HepG2 (cell line): ENCODE data around the gene HK2. TPM values are rescaled to one million over a fixed set of nuclear protein-coding genes. Genes with fewer than 3 reads are reported as not detected.

ENCODE experiments used
- ADNP ChIP-seq: sonication (generic); formaldehyde crosslinking; IDR thresholded peaks from 2 replicates; pipeline ENCODE4 v1.4.0; 2020; ENCODE audit warnings: missing genetic modification reagents
- HIVEP1 ChIP-seq: sonication (generic); formaldehyde crosslinking; IDR thresholded peaks from 2 replicates; pipeline ENCODE4 v1.4.0; 2020; ENCODE audit warnings: mild to moderate bottlenecking, missing genetic modification reagents
- MEIS1 ChIP-seq: sonication (generic); formaldehyde crosslinking; IDR thresholded peaks from 2 replicates; pipeline ENCODE4 v1.9.0; 2021; ENCODE audit warnings: mild to moderate bottlenecking, missing genetic modification reagents, moderate library complexity, borderline replicate concordance
- NBN ChIP-seq: fragments of 450-650 bp; conservative IDR thresholded peaks from 2 replicates; pipeline ENCODE4 v1.6.1; 2017
- RAD21 ChIP-seq: fragments of 450-650 bp; formaldehyde crosslinking; IDR thresholded peaks from 2 replicates; pipeline ENCODE4 v1.5.0; 2020; ENCODE audit warnings: mild to moderate bottlenecking
- RFX3 ChIP-seq: IDR thresholded peaks from 2 replicates; pipeline ENCODE4 v1.6.1; 2016; ENCODE audit warnings: missing biosample characterization, missing genetic modification reagents
- SUZ12 ChIP-seq: fragments of 150-350 bp; IDR thresholded peaks from 2 replicates; pipeline ENCODE4 v1.6.1; 2014; ENCODE audit warnings: low read depth, low read length
- TMF1 ChIP-seq: sonication (generic); formaldehyde crosslinking; IDR thresholded peaks from 2 replicates; pipeline ENCODE4 v1.8.1; 2022; ENCODE audit warnings: low read depth, missing genetic modification reagents
- ZFX ChIP-seq: sonication (generic); formaldehyde crosslinking; IDR thresholded peaks from 2 replicates; pipeline ENCODE4 v1.4.0; 2020; ENCODE audit warnings: mild to moderate bottlenecking, low read depth, missing genetic modification reagents, moderate library complexity
- ZMYM4 ChIP-seq: sonication (generic); formaldehyde crosslinking; IDR thresholded peaks from 2 replicates; pipeline ENCODE4 v1.8.1; 2023; ENCODE audit warnings: mild to moderate bottlenecking, missing genetic modification reagents
- ZNF282 ChIP-seq: fragments of 450-650 bp; IDR thresholded peaks from 2 replicates; pipeline ENCODE4 v1.6.1; 2018; ENCODE audit not compliant: partially characterized antibody
- ZNF430 ChIP-seq: sonication (generic); formaldehyde crosslinking; IDR thresholded peaks from 2 replicates; pipeline ENCODE4 v1.9.0; 2021; ENCODE audit warnings: mild to moderate bottlenecking, missing genetic modification reagents
- ZNF432 ChIP-seq: sonication (generic); formaldehyde crosslinking; IDR thresholded peaks from 2 replicates; pipeline ENCODE4 v1.5.0; 2020; ENCODE audit warnings: missing genetic modification reagents, mild to moderate bottlenecking, borderline replicate concordance
- ZNF713 ChIP-seq: sonication (generic); formaldehyde crosslinking; IDR thresholded peaks from 2 replicates; pipeline ENCODE4 v1.4.0; 2020; ENCODE audit warnings: mild to moderate bottlenecking, missing genetic modification reagents
- ZNF773 ChIP-seq: sonication (generic); formaldehyde crosslinking; IDR thresholded peaks from 2 replicates; pipeline ENCODE4 v1.4.0; 2020; ENCODE audit warnings: missing genetic modification reagents, borderline replicate concordance
- ZNF777 ChIP-seq: sonication (generic); formaldehyde crosslinking; IDR thresholded peaks from 2 replicates; pipeline ENCODE4 v1.4.0; 2020; ENCODE audit warnings: missing genetic modification reagents
- polyA plus RNA-seq, 8 experiments: library from polyadenylated mRNA; depleted of rRNA in 3 of 8; stranded (reverse) in 7 of 8; unstranded in 1 of 8; fragments of >200 nt; fragmentation: Illumina TruSeq in 4 of 8; extraction: Trizol in 4 of 8; gene quantifications; 2 replicates each; pipeline versions ENCODE4 v1.2.1 to v1.2.3, GENCODE V29; 2011 to 2016; ENCODE audit warnings: low read depth in 4 of 8, missing spikeins in 1 of 8, mixed read lengths in 1 of 8; ENCODE audit not compliant: insufficient read depth in 1 of 8
- total RNA-seq, 5 experiments: library from RNA; depleted of rRNA; stranded (reverse); fragments of >200 nt; fragmentation: Illumina TruSeq; extraction: Trizol; gene quantifications; 2 replicates each; pipeline ENCODE4 v1.2.3, GENCODE V29; 2016; ENCODE audit warnings: low read depth in 1 of 5
- TF ChIP-seq, protein P1 (sequence below): sonication (generic); formaldehyde crosslinking; IDR thresholded peaks from 2 replicates; pipeline ENCODE4 v1.5.0; 2020; ENCODE audit warnings: mild to moderate bottlenecking, missing genetic modification reagents, borderline replicate concordance
- TF ChIP-seq, protein P2 (sequence below): sonication (generic); formaldehyde crosslinking; IDR thresholded peaks from 2 replicates; pipeline ENCODE4 v1.4.0; 2020; ENCODE audit warnings: mild to moderate bottlenecking, low read depth, missing genetic modification reagents
- TF ChIP-seq, protein P3 (sequence below): IDR thresholded peaks from 2 replicates; pipeline ENCODE4 v1.6.1; 2016; ENCODE audit warnings: control low read depth
- TF ChIP-seq, protein P4 (sequence below): fragments of 450-650 bp; IDR thresholded peaks from 2 replicates; pipeline ENCODE4 v1.6.1; 2016

The HK2 gene
- total and polyA plus RNA-seq, 2 of the 13 experiments (the other 11 are each of a cell fraction or from before 2014, with no cell fraction given) = 13.2 to 101 TPM

DNA sequence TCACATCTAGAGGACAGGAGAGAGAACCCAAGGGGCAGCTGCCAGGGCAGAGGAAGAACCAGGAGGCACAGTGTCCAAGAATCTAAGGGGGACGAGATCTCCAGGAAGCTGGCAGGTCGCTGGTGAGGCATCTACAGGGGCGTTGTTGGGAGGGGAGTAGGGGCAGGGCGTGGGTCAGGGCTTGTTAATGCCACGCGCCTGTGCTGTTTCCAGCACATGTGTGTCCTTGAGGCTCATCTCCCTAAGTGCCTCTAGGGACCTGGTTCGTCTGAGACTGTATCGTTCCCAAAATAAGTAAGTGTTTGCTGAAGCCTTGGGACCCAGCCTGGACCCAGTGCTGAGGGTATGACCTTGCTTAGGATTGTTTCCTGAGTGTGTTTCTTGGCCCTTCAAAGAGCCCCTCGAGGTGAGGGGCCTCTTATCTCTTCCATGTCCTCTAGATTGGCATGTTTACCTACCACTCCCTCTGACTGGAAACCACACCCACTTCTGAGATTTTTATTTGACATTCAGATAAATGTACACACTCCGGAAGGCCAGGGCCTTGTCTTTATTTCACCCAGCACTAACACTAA is 22.2 kb downstream of the HK2 start (continued):
- TF ChIP-seq, protein P1, sequence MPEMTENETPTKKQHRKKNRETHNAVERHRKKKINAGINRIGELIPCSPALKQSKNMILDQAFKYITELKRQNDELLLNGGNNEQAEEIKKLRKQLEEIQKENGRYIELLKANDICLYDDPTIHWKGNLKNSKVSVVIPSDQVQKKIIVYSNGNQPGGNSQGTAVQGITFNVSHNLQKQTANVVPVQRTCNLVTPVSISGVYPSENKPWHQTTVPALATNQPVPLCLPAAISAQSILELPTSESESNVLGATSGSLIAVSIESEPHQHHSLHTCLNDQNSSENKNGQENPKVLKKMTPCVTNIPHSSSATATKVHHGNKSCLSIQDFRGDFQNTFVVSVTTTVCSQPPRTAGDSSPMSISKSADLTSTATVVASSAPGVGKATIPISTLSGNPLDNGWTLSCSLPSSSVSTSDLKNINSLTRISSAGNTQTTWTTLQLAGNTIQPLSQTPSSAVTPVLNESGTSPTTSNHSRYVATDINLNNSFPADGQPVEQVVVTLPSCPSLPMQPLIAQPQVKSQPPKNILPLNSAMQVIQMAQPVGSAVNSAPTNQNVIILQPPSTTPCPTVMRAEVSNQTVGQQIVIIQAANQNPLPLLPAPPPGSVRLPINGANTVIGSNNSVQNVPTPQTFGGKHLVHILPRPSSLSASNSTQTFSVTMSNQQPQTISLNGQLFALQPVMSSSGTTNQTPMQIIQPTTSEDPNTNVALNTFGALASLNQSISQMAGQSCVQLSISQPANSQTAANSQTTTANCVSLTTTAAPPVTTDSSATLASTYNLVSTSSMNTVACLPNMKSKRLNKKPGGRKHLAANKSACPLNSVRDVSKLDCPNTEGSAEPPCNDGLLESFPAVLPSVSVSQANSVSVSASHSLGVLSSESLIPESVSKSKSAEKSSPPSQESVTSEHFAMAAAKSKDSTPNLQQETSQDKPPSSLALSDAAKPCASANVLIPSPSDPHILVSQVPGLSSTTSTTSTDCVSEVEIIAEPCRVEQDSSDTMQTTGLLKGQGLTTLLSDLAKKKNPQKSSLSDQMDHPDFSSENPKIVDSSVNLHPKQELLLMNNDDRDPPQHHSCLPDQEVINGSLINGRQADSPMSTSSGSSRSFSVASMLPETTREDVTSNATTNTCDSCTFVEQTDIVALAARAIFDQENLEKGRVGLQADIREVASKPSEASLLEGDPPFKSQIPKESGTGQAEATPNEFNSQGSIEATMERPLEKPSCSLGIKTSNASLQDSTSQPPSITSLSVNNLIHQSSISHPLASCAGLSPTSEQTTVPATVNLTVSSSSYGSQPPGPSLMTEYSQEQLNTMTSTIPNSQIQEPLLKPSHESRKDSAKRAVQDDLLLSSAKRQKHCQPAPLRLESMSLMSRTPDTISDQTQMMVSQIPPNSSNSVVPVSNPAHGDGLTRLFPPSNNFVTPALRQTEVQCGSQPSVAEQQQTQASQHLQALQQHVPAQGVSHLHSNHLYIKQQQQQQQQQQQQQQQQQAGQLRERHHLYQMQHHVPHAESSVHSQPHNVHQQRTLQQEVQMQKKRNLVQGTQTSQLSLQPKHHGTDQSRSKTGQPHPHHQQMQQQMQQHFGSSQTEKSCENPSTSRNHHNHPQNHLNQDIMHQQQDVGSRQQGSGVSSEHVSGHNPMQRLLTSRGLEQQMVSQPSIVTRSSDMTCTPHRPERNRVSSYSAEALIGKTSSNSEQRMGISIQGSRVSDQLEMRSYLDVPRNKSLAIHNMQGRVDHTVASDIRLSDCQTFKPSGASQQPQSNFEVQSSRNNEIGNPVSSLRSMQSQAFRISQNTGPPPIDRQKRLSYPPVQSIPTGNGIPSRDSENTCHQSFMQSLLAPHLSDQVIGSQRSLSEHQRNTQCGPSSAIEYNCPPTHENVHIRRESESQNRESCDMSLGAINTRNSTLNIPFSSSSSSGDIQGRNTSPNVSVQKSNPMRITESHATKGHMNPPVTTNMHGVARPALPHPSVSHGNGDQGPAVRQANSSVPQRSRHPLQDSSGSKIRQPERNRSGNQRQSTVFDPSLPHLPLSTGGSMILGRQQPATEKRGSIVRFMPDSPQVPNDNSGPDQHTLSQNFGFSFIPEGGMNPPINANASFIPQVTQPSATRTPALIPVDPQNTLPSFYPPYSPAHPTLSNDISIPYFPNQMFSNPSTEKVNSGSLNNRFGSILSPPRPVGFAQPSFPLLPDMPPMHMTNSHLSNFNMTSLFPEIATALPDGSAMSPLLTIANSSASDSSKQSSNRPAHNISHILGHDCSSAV (CRISPR knock-in tag) = no peak
- TF ChIP-seq MEIS1 (CRISPR knock-in tag) (no peak), ZNF430 (CRISPR knock-in tag) (peak; percentile 78), ADNP (no peak), RAD21 (CRISPR knock-in tag) (no peak), ZNF432 (CRISPR knock-in tag) (no peak), SUZ12 (no peak), ZNF713 (CRISPR knock-in tag) (no peak), ZNF282 (no peak), TMF1 (CRISPR knock-in tag) (0 out of 2 replicates have a peak, but pooled peaks have one; percentile 45), ZNF773 (CRISPR knock-in tag) (no peak), HIVEP1 (CRISPR knock-in tag) (no peak), ZFX (CRISPR knock-in tag) (peak; percentile 45), RFX3 (CRISPR knock-in tag) (no peak), NBN (no peak), ZNF777 (CRISPR knock-in tag) (no peak; the same call in 1 of the 2 replicates), ZMYM4 (CRISPR knock-in tag) (peak; percentile 84)
- TF ChIP-seq, protein P2, sequence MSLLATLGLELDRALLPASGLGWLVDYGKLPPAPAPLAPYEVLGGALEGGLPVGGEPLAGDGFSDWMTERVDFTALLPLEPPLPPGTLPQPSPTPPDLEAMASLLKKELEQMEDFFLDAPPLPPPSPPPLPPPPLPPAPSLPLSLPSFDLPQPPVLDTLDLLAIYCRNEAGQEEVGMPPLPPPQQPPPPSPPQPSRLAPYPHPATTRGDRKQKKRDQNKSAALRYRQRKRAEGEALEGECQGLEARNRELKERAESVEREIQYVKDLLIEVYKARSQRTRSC (CRISPR knock-in tag) = no peak
- TF ChIP-seq, protein P3, sequence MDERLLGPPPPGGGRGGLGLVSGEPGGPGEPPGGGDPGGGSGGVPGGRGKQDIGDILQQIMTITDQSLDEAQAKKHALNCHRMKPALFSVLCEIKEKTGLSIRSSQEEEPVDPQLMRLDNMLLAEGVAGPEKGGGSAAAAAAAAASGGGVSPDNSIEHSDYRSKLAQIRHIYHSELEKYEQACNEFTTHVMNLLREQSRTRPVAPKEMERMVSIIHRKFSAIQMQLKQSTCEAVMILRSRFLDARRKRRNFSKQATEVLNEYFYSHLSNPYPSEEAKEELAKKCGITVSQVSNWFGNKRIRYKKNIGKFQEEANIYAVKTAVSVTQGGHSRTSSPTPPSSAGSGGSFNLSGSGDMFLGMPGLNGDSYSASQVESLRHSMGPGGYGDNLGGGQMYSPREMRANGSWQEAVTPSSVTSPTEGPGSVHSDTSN (CRISPR knock-in tag) = peak; percentile 76
- TF ChIP-seq, protein P4, sequence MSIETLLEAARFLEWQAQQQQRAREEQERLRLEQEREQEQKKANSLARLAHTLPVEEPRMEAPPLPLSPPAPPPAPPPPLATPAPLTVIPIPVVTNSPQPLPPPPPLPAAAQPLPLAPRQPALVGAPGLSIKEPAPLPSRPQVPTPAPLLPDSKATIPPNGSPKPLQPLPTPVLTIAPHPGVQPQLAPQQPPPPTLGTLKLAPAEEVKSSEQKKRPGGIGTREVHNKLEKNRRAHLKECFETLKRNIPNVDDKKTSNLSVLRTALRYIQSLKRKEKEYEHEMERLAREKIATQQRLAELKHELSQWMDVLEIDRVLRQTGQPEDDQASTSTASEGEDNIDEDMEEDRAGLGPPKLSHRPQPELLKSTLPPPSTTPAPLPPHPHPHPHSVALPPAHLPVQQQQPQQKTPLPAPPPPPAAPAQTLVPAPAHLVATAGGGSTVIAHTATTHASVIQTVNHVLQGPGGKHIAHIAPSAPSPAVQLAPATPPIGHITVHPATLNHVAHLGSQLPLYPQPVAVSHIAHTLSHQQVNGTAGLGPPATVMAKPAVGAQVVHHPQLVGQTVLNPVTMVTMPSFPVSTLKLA = no peak
